ENCODE data around the gene HEBP1. TPM values are rescaled to one million over a fixed set of nuclear protein-coding genes. Genes with fewer than 3 reads are reported as not detected.

The HEBP1 gene
- total and polyA plus RNA-seq, 8 donors: 25.8 to 57.6 (median 44.4) TPM

DNA sequence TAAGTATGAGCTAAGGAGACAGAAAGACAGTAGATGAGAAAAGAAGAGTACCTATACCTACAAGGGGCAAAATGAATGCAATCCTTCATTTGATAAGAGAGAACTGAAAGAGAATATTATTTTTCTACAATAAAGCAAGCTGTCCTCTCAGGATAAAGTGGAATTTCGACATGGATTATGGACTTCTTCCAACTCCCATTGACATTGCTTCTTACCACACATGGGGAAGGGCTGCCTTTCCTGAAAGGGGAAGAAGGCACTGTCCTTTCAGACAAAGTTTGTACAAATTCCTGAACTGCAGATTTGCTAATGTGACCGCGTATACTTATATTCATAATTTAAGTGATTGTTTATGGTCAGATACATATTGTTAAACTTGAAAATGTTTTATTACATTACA, 4.3 kb upstream of the HEBP1 start:
- FAIRE-seq (no peak), ATAC-seq (no peak), DNase-seq (no peak)
- Histone ChIP-seq H3K9me3 (no peaks in the 10 kb centered on the region), H3K27me3 (no peaks in the 10 kb centered on the region), H3K36me3 (no peaks in the 10 kb centered on the region), H3K4me1 (peaks cover 0 to 5% (median 0%) of the 10 kb centered on the region in 3 donors), H3K4me3 (no peak overlapping the region), H3K27ac (no peak overlapping the region)
- intact Hi-C loops (cut with DNase I): no loop called here
- TF ChIP-seq, protein P1, sequence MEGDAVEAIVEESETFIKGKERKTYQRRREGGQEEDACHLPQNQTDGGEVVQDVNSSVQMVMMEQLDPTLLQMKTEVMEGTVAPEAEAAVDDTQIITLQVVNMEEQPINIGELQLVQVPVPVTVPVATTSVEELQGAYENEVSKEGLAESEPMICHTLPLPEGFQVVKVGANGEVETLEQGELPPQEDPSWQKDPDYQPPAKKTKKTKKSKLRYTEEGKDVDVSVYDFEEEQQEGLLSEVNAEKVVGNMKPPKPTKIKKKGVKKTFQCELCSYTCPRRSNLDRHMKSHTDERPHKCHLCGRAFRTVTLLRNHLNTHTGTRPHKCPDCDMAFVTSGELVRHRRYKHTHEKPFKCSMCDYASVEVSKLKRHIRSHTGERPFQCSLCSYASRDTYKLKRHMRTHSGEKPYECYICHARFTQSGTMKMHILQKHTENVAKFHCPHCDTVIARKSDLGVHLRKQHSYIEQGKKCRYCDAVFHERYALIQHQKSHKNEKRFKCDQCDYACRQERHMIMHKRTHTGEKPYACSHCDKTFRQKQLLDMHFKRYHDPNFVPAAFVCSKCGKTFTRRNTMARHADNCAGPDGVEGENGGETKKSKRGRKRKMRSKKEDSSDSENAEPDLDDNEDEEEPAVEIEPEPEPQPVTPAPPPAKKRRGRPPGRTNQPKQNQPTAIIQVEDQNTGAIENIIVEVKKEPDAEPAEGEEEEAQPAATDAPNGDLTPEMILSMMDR (IDR thresholded peaks at IDR 0.05): no peak
- WGBS, 2 donors: 69 to 73% methylated on average over 3 of the region's 3 CpGs

DNA sequence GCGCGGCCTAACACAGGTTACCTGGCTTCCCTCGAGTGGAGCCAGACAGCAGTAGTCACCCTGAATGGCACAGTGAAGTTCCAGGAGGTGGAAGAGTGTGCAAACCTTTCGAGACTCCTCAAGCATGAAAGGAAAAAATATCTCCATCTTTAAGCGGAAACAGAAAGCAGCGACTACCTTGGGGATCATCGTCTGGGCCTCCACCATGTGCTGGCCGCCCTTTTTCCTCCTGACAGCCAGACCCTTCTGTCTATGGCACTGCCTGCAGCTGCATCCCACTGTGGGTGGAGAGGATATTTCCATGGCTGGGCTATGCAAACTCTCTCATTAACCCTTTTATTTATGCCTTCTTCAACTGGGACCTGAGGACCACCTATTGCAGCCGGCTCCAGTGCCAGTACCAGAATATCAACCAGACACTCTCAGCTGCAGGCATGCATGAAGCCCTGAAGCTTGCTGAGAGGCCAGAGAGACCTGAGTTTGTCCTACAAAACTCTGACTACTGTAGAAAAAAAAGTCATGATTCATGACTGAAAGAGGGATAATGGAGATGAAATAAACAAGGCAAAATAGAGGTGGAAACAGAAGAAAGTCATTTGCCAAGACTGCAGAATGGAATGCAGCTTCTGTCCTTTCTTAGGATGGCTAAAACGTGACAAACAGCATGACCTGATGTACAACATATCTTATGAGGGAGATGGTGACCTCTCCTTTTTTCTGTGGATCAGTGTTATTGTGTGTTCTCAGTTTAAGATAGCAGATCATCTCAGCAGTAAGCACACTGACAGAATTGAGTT, 2.4 kb upstream of the HEBP1 start:
- Histone ChIP-seq H3K4me1 (peaks cover 0 to 18% (median 10%) of the 10 kb centered on the region in 3 donors), H3K9me3 (no peaks in the 10 kb centered on the region), H3K27me3 (no peaks in the 10 kb centered on the region), H3K4me3 (no peak overlapping the region), H3K27ac (no peak overlapping the region), H3K36me3 (no peaks in the 10 kb centered on the region)
- intact Hi-C loops (cut with DNase I): no loop called here
- FAIRE-seq: no peak
- TF ChIP-seq, protein P1 (IDR thresholded peaks at IDR 0.05): no peak
- ATAC-seq: no peak
- no peak for DNase-seq
- WGBS, 2 donors: 95 to 97% methylated on average over 10 of the region's 10 CpGs

DNA sequence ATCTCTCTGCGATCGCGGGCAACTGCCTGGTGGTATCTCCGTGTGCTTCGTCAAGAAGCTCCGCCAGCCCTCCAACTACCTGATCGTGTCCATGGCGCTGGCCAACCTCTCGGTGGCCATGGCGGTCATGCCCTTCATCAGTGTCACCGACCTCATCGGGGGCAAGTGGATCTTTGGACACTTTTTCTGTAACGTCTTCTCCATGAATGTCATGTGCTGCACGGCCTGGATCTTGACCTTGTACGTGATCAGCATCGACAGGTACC, 1.6 kb upstream of the HEBP1 start:
- no peak for DNase-seq
- TF ChIP-seq, protein P1 (IDR thresholded peaks at IDR 0.05): no peak
- peak overlapping the region; percentile 60 to 92 (median 83) for H3K27ac ChIP-seq
- intact Hi-C loops (cut with DNase I): no loop called here
- no peaks in the 10 kb centered on the region for H3K27me3 ChIP-seq
- H3K36me3 ChIP-seq: no peaks in the 10 kb centered on the region
- peaks cover 4 to 20% (median 16%) of the 10 kb centered on the region in 3 donors for H3K4me1 ChIP-seq
- no peaks in the 10 kb centered on the region for H3K9me3 ChIP-seq
- H3K4me3 ChIP-seq: peak overlapping the region in 3 of 4 donors; percentile 64 to 78 (median 75)
- ATAC-seq: no peak
- 45 to 59% methylated on average over 16 of the region's 16 CpGs for WGBS, 2 donors
- FAIRE-seq: no peak

DNA sequence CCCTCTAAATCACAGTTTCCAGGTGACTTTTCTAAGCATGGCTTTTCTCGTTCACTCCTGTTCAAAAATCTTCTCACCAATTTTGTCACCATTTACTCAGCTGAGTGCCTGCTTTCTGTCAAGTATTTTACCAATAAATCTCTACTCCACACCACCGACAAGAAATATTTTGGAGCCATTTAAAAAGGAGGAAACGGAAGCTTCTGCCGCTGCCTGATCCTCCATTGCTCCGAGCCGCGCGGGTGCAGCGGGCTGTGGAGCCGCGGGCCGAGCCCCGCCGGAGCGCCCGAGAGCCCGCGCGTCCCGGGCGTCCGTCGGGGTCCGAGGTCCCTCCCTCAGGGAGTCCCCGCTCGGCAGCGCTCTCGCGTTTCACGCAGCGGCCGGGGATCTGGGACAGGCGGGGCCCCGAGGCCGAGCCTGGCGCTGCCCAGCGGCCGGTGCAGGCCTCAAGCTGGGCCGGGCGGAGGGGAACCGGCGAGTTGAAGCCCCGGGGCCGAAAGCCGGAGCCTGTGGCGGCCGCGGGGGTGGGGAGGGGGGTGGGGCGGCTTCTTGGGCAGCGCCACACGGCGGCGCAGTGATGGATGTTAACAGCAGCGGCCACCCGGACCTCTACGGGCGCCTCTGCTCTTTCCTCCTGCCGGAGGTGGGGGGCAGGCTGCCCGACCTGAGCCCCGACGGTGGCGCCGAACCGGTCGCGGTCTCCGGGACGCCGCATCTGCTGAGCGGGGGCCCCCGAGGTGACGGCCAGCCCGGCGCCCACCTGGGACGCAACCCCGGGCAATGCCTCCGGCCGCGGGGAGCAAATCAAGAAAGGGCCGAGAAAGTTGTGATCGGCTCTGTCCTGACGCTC, 1.1 kb upstream of the HEBP1 start:
- peak; percentile 32 to 50 (median 40) for ATAC-seq

More for the DNA sequence above, 1.1 kb upstream of the HEBP1 start:
- 1 to 2% methylated on average over 64 to 82 of the region's 82 CpGs for WGBS, 2 donors
- TF ChIP-seq, protein P1 (IDR thresholded peaks at IDR 0.05): peak in 1 of 4 donors; percentile 13
- FAIRE-seq (no peak), DNase-seq (peak; percentile 39 to 84 (median 58))
- Histone ChIP-seq H3K4me3 (peak overlapping the region; percentile 64 to 78 (median 70)), H3K27me3 (no peaks in the 10 kb centered on the region), H3K4me1 (peaks cover 6 to 22% (median 16%) of the 10 kb centered on the region in 3 donors), H3K9me3 (no peaks in the 10 kb centered on the region), H3K27ac (peak overlapping the region; percentile 60 to 92 (median 83)), H3K36me3 (no peaks in the 10 kb centered on the region)
- intact Hi-C loops (cut with DNase I): no loop called here
